NT2/D1 (cell line): ENCODE results near the gene MACROH2A2.
"Not testable (repeated sequence)": the region's sequence is repeated elsewhere in the genome, so short reads cannot be mapped to it uniquely, and the experiment has no call there.

Source experiments
- DNase-seq: peaks from one replicate; pipeline ENCODE4 v3.0.0-alpha.2; 2011; ENCODE audit warnings: low read depth, low spot score
- H3K27me3 ChIP-seq: 2 replicates; pipeline ENCODE4 v1.6.0; 2011; ENCODE audit warnings: mild to moderate bottlenecking; ENCODE audit not compliant: insufficient read length, insufficient read depth
- H3K36me3 ChIP-seq: 2 replicates; pipeline ENCODE4 v1.6.1; 2011; ENCODE audit warnings: mild to moderate bottlenecking, low read length, mixed read lengths; ENCODE audit not compliant: insufficient read depth, insufficient read length
- H3K4me1 ChIP-seq: 2 replicates; pipeline ENCODE4 v1.5.1; 2011; ENCODE audit not compliant: insufficient read depth, insufficient read length
- H3K4me3 ChIP-seq: 2 replicates; pipeline ENCODE4 v1.5.1; 2011; ENCODE audit warnings: low read depth; ENCODE audit not compliant: insufficient read length
- H3K9ac ChIP-seq: 2 replicates; pipeline ENCODE4 v1.6.0; 2011; ENCODE audit warnings: low read depth; ENCODE audit not compliant: insufficient read length
- H3K9me3 ChIP-seq: 2 replicates; pipeline ENCODE4 v1.5.1; 2011; ENCODE audit warnings: mild to moderate bottlenecking, low read length; ENCODE audit not compliant: insufficient read depth
- SUZ12 ChIP-seq: IDR thresholded peaks from 2 replicates; pipeline ENCODE4 v1.6.1; 2011; ENCODE audit not compliant: insufficient read length, insufficient read depth; ENCODE audit errors: extremely low read depth
- YY1 ChIP-seq: IDR thresholded peaks from 2 replicates; pipeline ENCODE4 v1.6.1; 2011; ENCODE audit not compliant: insufficient read length, insufficient read depth
- ZNF274 ChIP-seq: IDR thresholded peaks from 2 replicates; pipeline ENCODE4 v1.6.1; 2011; ENCODE audit warnings: mild to moderate bottlenecking, low read depth, low read length

The MACROH2A2 gene

GRCh38 chr10:70068925-70069324, 16.3 kb downstream of the MACROH2A2 start:
- H3K9ac ChIP-seq: no peak overlapping the region
- no peak for DNase-seq
- peaks cover 2% of the 10 kb centered on the region for H3K4me1 ChIP-seq
- no peak overlapping the region for H3K4me3 ChIP-seq
- peaks cover 3% of the 10 kb centered on the region for H3K36me3 ChIP-seq
- no peaks in the 10 kb centered on the region for H3K9me3 ChIP-seq
- no peaks in the 10 kb centered on the region for H3K27me3 ChIP-seq
- TF ChIP-seq ZNF274 (no peak), SUZ12 (no peak), YY1 (no peak)

- Histone ChIP-seq H3K9ac (no peak overlapping the region), H3K9me3 (no peaks in the 10 kb centered on the region), H3K36me3 (peaks cover 3% of the 10 kb centered on the region), H3K27me3 (no peaks in the 10 kb centered on the region), H3K4me3 (no peak overlapping the region), H3K4me1 (peaks cover 2% of the 10 kb centered on the region)
- no peak for TF ChIP-seq ZNF274
- no peak for TF ChIP-seq YY1
- TF ChIP-seq SUZ12: no peak
- no peak for DNase-seq
These were observed 16.7 kb downstream of the MACROH2A2 start for GRCh38 chr10:70069346-70069745.

- Histone ChIP-seq H3K27me3 (no peaks in the 10 kb centered on the region), H3K36me3 (peaks cover 7% of the 10 kb centered on the region), H3K4me1 (no peaks in the 10 kb centered on the region), H3K9ac (no peak overlapping the region), H3K4me3 (no peak overlapping the region), H3K9me3 (no peaks in the 10 kb centered on the region)
- no peak for DNase-seq
- no peak for TF ChIP-seq SUZ12
- TF ChIP-seq YY1: no peak
- no peak for TF ChIP-seq ZNF274
These were observed 18.2 kb downstream of the MACROH2A2 start for GRCh38 chr10:70070834-70071233.

GRCh38 chr10:70074165-70074564, 21.5 kb downstream of the MACROH2A2 start:
- no peaks in the 10 kb centered on the region for H3K27me3 ChIP-seq
- H3K9ac ChIP-seq: no peak overlapping the region
- peaks cover 23% of the 10 kb centered on the region for H3K36me3 ChIP-seq
- H3K4me3 ChIP-seq: no peak overlapping the region
- no peaks in the 10 kb centered on the region for H3K9me3 ChIP-seq
- no peak for DNase-seq
- no peaks in the 10 kb centered on the region for H3K4me1 ChIP-seq
- no peak for TF ChIP-seq YY1
- no peak for TF ChIP-seq SUZ12
- no peak for TF ChIP-seq ZNF274

GRCh38 chr10:70074971-70075370, 22.3 kb downstream of the MACROH2A2 start:
- H3K4me3 ChIP-seq: no peak overlapping the region

GRCh38 chr10:70078329-70078728, 25.7 kb downstream of the MACROH2A2 start:
- DNase-seq: no peak
- H3K27me3 ChIP-seq: no peaks in the 10 kb centered on the region
- TF ChIP-seq SUZ12 (no peak), YY1 (no peak), ZNF274 (no peak)
- H3K9ac ChIP-seq: no peak overlapping the region
- no peaks in the 10 kb centered on the region for H3K9me3 ChIP-seq
- peaks cover 35% of the 10 kb centered on the region for H3K36me3 ChIP-seq
- no peaks in the 10 kb centered on the region for H3K4me1 ChIP-seq
- no peak overlapping the region for H3K4me3 ChIP-seq

More at GRCh38 chr10:70074971-70075370, 22.3 kb downstream of the MACROH2A2 start:
- no peaks in the 10 kb centered on the region for H3K27me3 ChIP-seq
- H3K4me1 ChIP-seq: no peaks in the 10 kb centered on the region
- H3K9ac ChIP-seq: no peak overlapping the region
- no peak for DNase-seq
- H3K9me3 ChIP-seq: no peaks in the 10 kb centered on the region
- TF ChIP-seq SUZ12 (no peak), ZNF274 (no peak), YY1 (no peak)
- H3K36me3 ChIP-seq: peaks cover 27% of the 10 kb centered on the region

GRCh38 chr10:70078937-70079336, 26.3 kb downstream of the MACROH2A2 start:
- TF ChIP-seq YY1 (no peak), SUZ12 (no peak), ZNF274 (no peak)

GRCh38 chr10:70080789-70081188, 28.1 kb downstream of the MACROH2A2 start:
- DNase-seq, H3K4me1 ChIP-seq, H3K9ac ChIP-seq, H3K9me3 ChIP-seq, H3K27me3 ChIP-seq, H3K4me3 ChIP-seq: not testable (repeated sequence)
- H3K36me3 ChIP-seq: peaks cover 29% of the 10 kb centered on the region

More at GRCh38 chr10:70078937-70079336, 26.3 kb downstream of the MACROH2A2 start:
- DNase-seq: no peak
- Histone ChIP-seq H3K9ac (no peak overlapping the region), H3K4me3 (no peak overlapping the region), H3K4me1 (no peaks in the 10 kb centered on the region), H3K36me3 (peaks cover 35% of the 10 kb centered on the region), H3K9me3 (no peaks in the 10 kb centered on the region), H3K27me3 (no peaks in the 10 kb centered on the region)
